GM06990 (cell line): Measurements from ENCODE around the gene FHOD3.

ENCODE experiments used
- DNase-seq: peaks from one replicate; pipeline ENCODE4 v3.0.0-alpha.2; 2011; ENCODE audit not compliant: insufficient read length; ENCODE audit errors: extremely low read depth
- H3K27me3 ChIP-seq: replicated peaks from 2 replicates; pipeline ENCODE4 v1.6.0; 2011; ENCODE audit warnings: low read length; ENCODE audit not compliant: control insufficient read depth, insufficient read depth
- H3K36me3 ChIP-seq: 2 replicates; pipeline ENCODE4 v1.5.1; 2011; ENCODE audit warnings: low read length; ENCODE audit not compliant: control insufficient read depth, insufficient read depth
- H3K4me3 ChIP-seq: replicated peaks from 2 replicates; pipeline ENCODE4 v1.5.1; 2011; ENCODE audit warnings: low read depth, mild to moderate bottlenecking, control low read depth, low read length
- CTCF ChIP-seq: IDR thresholded peaks from 2 replicates; pipeline ENCODE4 v1.5.1; 2011; ENCODE audit warnings: low read length, control low read depth, mild to moderate bottlenecking, inconsistent platforms; ENCODE audit not compliant: insufficient read depth, poor library complexity, severe bottlenecking

Gene FHOD3

GRCh38 chr18:36675542-36675941 is 378.0 kb downstream of the FHOD3 start:
- TF ChIP-seq CTCF, result no peak
- Histone ChIP-seq H3K4me3 (no peak overlapping the region), H3K36me3 (no peaks in the 10 kb centered on the region), H3K27me3 (no peaks in the 10 kb centered on the region)
- DNase-seq, result no peak

GRCh38 chr18:36676629-36677028 is 379.1 kb downstream of the FHOD3 start:
- TF ChIP-seq CTCF, result no peak
- Histone ChIP-seq H3K36me3 (no peaks in the 10 kb centered on the region), H3K4me3 (no peak overlapping the region), H3K27me3 (no peaks in the 10 kb centered on the region)
- no peak for DNase-seq

GRCh38 chr18:36680042-36680441 is 382.5 kb downstream of the FHOD3 start:
- Histone ChIP-seq H3K36me3 (no peaks in the 10 kb centered on the region; the same call in 1 of the 2 replicates), H3K27me3 (no peaks in the 10 kb centered on the region), H3K4me3 (no peak overlapping the region)
- DNase-seq, result no peak
- TF ChIP-seq CTCF, result no peak

- Histone ChIP-seq H3K4me3 (no peak overlapping the region), H3K27me3 (no peaks in the 10 kb centered on the region), H3K36me3 (no peaks in the 10 kb centered on the region; the same call in 1 of the 2 replicates)
- DNase-seq, result no peak
- TF ChIP-seq CTCF, result no peak
Observed at GRCh38 chr18:36685580-36685979, 388.1 kb downstream of the FHOD3 start.

- peak; percentile 13 for DNase-seq
- peak; percentile 92 for TF ChIP-seq CTCF
- H3K4me3 ChIP-seq, result no peak overlapping the region
Observed at GRCh38 chr18:36688020-36688965, 390.8 kb downstream of the FHOD3 start.

More at GRCh38 chr18:36688020-36688965, 390.8 kb downstream of the FHOD3 start:
- H3K36me3 ChIP-seq, result no peaks in the 10 kb centered on the region; the same call in 1 of the 2 replicates
- no peaks in the 10 kb centered on the region for H3K27me3 ChIP-seq
